ENCODE measurements around the gene EFHB. TPM values are rescaled to one million over a fixed set of nuclear protein-coding genes. Genes with fewer than 3 reads are reported as not detected.

The EFHB gene
- total RNA-seq, 2 donors from 2014 or later, result 0.96 to 4.1 TPM

DNA sequence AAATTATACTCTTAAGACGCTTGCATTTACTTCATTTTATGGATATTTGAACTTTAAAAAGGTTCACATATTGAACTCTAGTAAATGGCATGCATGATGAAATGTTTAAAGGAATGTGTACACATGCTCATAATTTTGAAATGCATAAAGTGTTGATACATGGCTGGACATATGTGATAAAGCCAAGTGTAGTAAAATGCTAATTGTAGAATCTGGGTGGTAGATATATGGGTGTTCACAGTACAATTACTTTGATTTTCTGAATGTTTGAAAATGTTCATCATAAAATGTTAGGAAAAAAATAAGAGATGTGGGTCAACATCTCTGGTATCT, 4.2 kb upstream of the EFHB start:
- TF ChIP-seq, protein P1, sequence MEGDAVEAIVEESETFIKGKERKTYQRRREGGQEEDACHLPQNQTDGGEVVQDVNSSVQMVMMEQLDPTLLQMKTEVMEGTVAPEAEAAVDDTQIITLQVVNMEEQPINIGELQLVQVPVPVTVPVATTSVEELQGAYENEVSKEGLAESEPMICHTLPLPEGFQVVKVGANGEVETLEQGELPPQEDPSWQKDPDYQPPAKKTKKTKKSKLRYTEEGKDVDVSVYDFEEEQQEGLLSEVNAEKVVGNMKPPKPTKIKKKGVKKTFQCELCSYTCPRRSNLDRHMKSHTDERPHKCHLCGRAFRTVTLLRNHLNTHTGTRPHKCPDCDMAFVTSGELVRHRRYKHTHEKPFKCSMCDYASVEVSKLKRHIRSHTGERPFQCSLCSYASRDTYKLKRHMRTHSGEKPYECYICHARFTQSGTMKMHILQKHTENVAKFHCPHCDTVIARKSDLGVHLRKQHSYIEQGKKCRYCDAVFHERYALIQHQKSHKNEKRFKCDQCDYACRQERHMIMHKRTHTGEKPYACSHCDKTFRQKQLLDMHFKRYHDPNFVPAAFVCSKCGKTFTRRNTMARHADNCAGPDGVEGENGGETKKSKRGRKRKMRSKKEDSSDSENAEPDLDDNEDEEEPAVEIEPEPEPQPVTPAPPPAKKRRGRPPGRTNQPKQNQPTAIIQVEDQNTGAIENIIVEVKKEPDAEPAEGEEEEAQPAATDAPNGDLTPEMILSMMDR (IDR thresholded peaks at IDR 0.05), result no peak
- TF ChIP-seq POLR2A (IDR thresholded peaks at IDR 0.05), result no peak
- no peak for TF ChIP-seq POLR2AphosphoS5 (IDR thresholded peaks at IDR 0.05)
- DNase-seq (ENCODE audit: low spot score), result no peak
- intact Hi-C loops (cut with DNase I), result no loop called here
- Histone ChIP-seq H3K36me3 (no peaks in the 10 kb centered on the region), H3K9me3 (no peaks in the 10 kb centered on the region), H3K27ac (no peak overlapping the region), H3K4me1 (replicated peaks) (no peaks in the 10 kb centered on the region), H3K27me3 (replicated peaks; ENCODE audit: insufficient read depth) (no peaks in the 10 kb centered on the region), H3K4me3 (no peak overlapping the region)
- WGBS, result 76% methylated on average over 1 of the region's 1 CpG

GRCh38 chr3:19937459-19938294, 3.7 kb upstream of the EFHB start:
- no peaks in the 10 kb centered on the region for H3K9me3 ChIP-seq
- WGBS, result 70% methylated on average over 7 of the region's 7 CpGs
- H3K4me3 ChIP-seq, result no peak overlapping the region
- intact Hi-C loops (cut with DNase I), result no loop called here
- H3K4me1 ChIP-seq (replicated peaks), result no peaks in the 10 kb centered on the region
- DNase-seq (ENCODE audit: low spot score), result no peak
- H3K36me3 ChIP-seq, result no peaks in the 10 kb centered on the region
- H3K27ac ChIP-seq, result no peak overlapping the region
- no peaks in the 10 kb centered on the region for H3K27me3 ChIP-seq (replicated peaks; ENCODE audit: insufficient read depth)
- no peak for TF ChIP-seq POLR2A (IDR thresholded peaks at IDR 0.05)
- TF ChIP-seq POLR2AphosphoS5 (IDR thresholded peaks at IDR 0.05), result no peak
- TF ChIP-seq, protein P1 (IDR thresholded peaks at IDR 0.05), result no peak

DNA sequence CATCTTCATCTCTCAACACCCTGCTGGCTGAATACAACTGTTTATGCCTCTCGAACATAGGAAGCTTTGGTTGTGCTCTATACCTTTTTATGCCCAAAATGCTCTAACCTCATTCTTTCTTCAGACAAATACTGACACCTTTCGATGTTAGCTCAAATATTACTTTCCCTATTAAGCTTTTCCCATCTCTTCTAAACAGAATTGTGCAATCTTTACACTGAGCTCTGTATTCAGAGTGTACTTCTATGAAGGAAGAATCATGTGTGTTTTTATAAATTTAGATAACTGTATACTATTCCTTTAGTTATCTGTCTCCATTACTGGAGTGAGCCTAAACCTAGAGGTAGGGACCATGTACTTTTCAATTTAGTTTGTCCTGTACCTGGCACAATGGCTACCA, 1.6 kb downstream of the EFHB start:
- Histone ChIP-seq H3K27ac (no peak overlapping the region), H3K27me3 (replicated peaks; ENCODE audit: insufficient read depth) (no peaks in the 10 kb centered on the region), H3K4me3 (no peak overlapping the region), H3K4me1 (replicated peaks) (no peaks in the 10 kb centered on the region), H3K9me3 (no peaks in the 10 kb centered on the region), H3K36me3 (no peaks in the 10 kb centered on the region)
- 93% methylated on average over 2 of the region's 2 CpGs for WGBS
- intact Hi-C loops (cut with DNase I), result no loop called here
- no peak for DNase-seq (ENCODE audit: low spot score)
- TF ChIP-seq, protein P1 (IDR thresholded peaks at IDR 0.05), result no peak
- TF ChIP-seq POLR2A (IDR thresholded peaks at IDR 0.05) (no peak), POLR2AphosphoS5 (IDR thresholded peaks at IDR 0.05) (no peak)

DNA sequence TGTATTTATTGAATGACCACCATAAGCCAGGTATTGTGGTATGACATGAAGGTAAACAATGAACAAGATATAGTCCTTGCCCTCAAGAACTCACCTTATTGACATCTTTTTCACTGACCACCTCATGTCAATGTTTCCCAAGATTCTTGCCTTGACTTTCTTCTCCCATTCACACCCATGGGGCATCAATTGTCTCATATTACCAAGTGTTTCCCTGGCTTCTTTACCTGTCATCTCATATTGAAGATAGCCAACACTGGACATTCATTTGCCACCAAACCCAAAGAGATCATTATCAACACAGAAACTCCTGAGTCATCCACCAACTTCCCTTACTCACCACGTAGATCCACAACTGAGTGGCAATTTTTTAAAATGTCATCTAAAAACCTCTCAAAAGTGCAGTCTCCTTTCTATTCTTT, 2.2 kb downstream of the EFHB start:
- H3K27ac ChIP-seq, result no peak overlapping the region
- 63% methylated on average over 1 of the region's 1 CpG for WGBS

More for the DNA sequence above, 2.2 kb downstream of the EFHB start:
- intact Hi-C loops (cut with DNase I), result no loop called here
- no peak for DNase-seq (ENCODE audit: low spot score)
- Histone ChIP-seq H3K4me1 (replicated peaks) (no peaks in the 10 kb centered on the region), H3K27me3 (replicated peaks; ENCODE audit: insufficient read depth) (no peaks in the 10 kb centered on the region), H3K4me3 (no peak overlapping the region), H3K9me3 (no peaks in the 10 kb centered on the region), H3K36me3 (no peaks in the 10 kb centered on the region)
- TF ChIP-seq POLR2A (IDR thresholded peaks at IDR 0.05) (no peak), POLR2AphosphoS5 (IDR thresholded peaks at IDR 0.05) (no peak)
- TF ChIP-seq, protein P1 (IDR thresholded peaks at IDR 0.05), result no peak
